HEK293T (cell line): ENCODE results near the gene CTBP1.

ENCODE experiments used
- BHLHE40 ChIP-seq: fragments of 450-650 bp; IDR thresholded peaks from 2 replicates; pipeline ENCODE4 v1.6.1; 2016; ENCODE audit warnings: mild to moderate bottlenecking, moderate library complexity, borderline replicate concordance
- FOXA1 ChIP-seq: fragments of 450-650 bp; IDR thresholded peaks from 2 replicates; pipeline ENCODE4 v1.6.1; 2016; ENCODE audit warnings: mild to moderate bottlenecking
- FOXK2 ChIP-seq: fragments of 450-650 bp; IDR thresholded peaks from 2 replicates; pipeline ENCODE4 v1.6.1; 2016; ENCODE audit warnings: mild to moderate bottlenecking
- NFRKB ChIP-seq: fragments of 450-650 bp; IDR thresholded peaks from 2 replicates; pipeline ENCODE4 v1.6.1; 2016; ENCODE audit warnings: mild to moderate bottlenecking, moderate library complexity
- TARDBP ChIP-seq: fragments of 450-650 bp; IDR thresholded peaks from 2 replicates; pipeline ENCODE4 v1.6.1; 2016

- TF ChIP-seq FOXA1 (no peak), NFRKB (no peak), FOXK2 (no peak), TARDBP (no peak), BHLHE40 (no peak)
Observed at GRCh38 chr4:1164444-1164843, 84.5 kb downstream of the CTBP1 start.
